Measurements from ENCODE around the gene TCAP.
"Not testable (repeated sequence)": the region's sequence is repeated elsewhere in the genome, so short reads cannot be mapped to it uniquely, and the experiment has no call there.

TCAP gene

GRCh38 chr17:39706921-39707337 lies 41.8 kb downstream of the TCAP start:
- DNase-seq = no peak

DNA sequence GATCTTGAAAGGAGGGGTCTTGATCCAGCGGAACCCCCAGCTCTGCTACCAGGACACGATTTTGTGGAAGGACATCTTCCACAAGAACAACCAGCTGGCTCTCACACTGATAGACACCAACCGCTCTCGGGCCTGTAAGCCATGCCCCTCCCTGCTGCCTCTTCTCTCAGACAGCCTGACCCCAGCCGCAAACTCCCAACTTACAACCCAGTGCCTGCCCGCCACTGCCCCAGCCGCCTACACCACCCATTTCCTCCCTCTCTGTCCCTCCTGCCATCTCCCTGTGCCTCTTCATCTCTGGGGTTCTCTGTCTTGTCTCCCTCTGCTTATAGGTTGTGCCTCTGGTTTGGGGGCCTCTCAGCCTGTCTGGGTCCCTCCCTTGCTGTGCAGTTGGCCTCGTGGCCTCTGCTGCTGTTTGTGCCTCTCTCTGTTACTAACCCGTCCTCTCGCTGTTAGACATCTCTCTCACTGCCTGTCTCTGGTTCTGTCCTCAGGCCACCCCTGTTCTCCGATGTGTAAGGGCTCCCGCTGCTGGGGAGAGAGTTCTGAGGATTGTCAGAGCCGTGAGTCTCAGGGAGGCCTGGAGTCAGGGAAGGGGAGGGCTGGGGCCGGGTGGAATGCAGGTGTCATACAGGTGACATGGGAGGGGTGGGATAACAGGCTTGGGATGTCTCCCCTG lies 44.3 kb downstream of the TCAP start:
- DNase-seq = no peak

DNA sequence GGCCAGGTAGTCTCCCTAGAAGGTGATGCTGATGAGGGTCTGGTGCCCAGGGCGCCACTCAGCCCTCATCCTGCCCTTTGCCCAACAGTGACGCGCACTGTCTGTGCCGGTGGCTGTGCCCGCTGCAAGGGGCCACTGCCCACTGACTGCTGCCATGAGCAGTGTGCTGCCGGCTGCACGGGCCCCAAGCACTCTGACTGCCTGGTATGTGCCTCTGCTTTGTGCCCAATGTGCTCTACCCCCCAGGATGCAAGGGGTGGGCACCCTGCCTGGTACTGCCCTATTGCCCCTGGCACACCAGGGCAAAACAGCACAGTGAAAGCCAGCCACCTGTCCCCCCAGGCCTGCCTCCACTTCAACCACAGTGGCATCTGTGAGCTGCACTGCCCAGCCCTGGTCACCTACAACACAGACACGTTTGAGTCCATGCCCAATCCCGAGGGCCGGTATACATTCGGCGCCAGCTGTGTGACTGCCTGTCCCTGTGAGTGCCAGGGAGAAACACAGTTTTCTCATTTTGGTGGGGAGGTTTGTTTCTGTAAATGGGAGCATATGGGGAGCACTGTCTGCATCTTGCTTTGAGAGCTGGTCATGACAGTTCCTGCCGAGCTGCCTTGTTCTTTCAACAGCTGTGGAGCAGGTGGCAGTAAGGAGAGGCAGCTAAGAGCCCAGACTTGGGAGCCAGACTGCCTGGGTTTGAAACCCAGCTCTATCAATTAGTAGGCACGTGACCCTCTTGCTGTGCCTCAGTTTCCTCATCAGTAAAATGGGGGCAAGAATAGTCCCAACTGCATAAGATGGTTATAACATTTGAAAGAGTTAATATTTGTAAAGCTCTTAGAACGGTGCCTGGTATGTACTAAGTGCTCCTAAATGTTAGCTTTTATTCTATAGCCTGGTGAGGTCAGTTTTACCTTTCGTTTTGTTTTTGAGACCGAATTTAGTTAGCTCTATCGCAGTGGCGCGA lies 45.1 kb downstream of the TCAP start:
- no peak for DNase-seq

GRCh38 chr17:39711071-39711470 lies 45.9 kb downstream of the TCAP start:
- DNase-seq = not testable (repeated sequence)

GRCh38 chr17:39711851-39712250 lies 46.7 kb downstream of the TCAP start:
- DNase-seq = no peak

DNA sequence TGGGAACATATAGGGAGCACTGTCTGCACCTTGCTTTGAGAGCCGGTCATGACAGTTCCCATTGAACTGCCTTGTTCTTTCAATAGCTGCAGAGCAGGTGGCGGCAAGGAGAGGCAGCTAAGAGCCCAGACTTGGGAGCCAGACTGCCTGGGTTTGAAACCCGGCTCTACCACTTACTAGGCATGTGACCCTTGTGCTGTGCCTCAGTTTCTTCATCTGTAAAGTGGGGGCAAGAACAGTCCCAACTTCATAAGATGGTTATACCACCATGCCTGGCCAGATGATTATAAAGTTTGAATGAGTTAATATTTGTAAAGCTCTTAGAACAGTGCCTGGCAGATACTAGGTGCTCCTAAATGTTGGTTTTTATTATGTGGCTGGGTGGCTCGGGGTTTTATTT lies 49.1 kb downstream of the TCAP start:
- no peak for DNase-seq

- no peak for DNase-seq
These were observed 50.4 kb downstream of the TCAP start for GRCh38 chr17:39715375-39716072.
